CD8-positive, alpha-beta memory T cell (primary cell): ENCODE results near the gene DCLK1. TPM values are rescaled to one million over a fixed set of nuclear protein-coding genes. Genes with fewer than 3 reads are reported as not detected.

Source experiments
- CTCF ChIA-PET: fragments of 350-600 bp; sonication (Branson Sonifier 250); formaldehyde crosslinking; loops from one replicate; lab custom pipeline; 2021; ENCODE audit warnings: antibody characterized with exemption; lab: Charles Lee
- POLR2A ChIA-PET: fragments of 350-600 bp; sonication (Branson Sonifier 250); formaldehyde crosslinking; loops from one replicate; lab custom pipeline; 2021; ENCODE audit warnings: antibody characterized with exemption; lab: Charles Lee
- DNase-seq, 5 donors: peaks; one replicate each; pipeline versions ENCODE4 v3.0.0 to v3.0.0-alpha.2; 2020 to 2022; ENCODE audit warnings: mixed read lengths in 1 of 5
- H3K27ac ChIP-seq: one replicate; pipeline ENCODE4 v1.7.0; 2013; ENCODE audit warnings: low read depth, mild to moderate bottlenecking, low read length, moderate library complexity
- H3K27me3 ChIP-seq: 2 replicates; pipeline ENCODE4 v1.7.0; 2013; ENCODE audit warnings: low read length, mild to moderate bottlenecking; ENCODE audit not compliant: insufficient read depth, poor library complexity, severe bottlenecking
- H3K36me3 ChIP-seq: 2 replicates; pipeline ENCODE4 v1.7.0; 2013; ENCODE audit warnings: mild to moderate bottlenecking, low read length, moderate library complexity; ENCODE audit not compliant: insufficient read depth
- H3K4me1 ChIP-seq: 2 replicates; pipeline ENCODE4 v1.7.0; 2013; ENCODE audit warnings: mild to moderate bottlenecking, low read length, moderate library complexity; ENCODE audit not compliant: insufficient read depth
- H3K4me3 ChIP-seq: 2 replicates; pipeline ENCODE4 v1.7.0; 2013; ENCODE audit warnings: mild to moderate bottlenecking, low read length
- H3K9me3 ChIP-seq: 2 replicates; pipeline ENCODE4 v1.7.0; 2013; ENCODE audit warnings: mild to moderate bottlenecking, low read length
- H3K27ac Mint-ChIP-seq, 8 donors: one replicate each; pipeline ENCODE4 v1.8.0; 2020 to 2021; ENCODE audit warnings: mixed read lengths in 8 of 8, mild to moderate bottlenecking in 6 of 8, inconsistent platforms in 3 of 8, moderate library complexity in 3 of 8
- H3K27me3 Mint-ChIP-seq, 2 donors: one replicate each; pipeline ENCODE4 v1.8.0; 2020 to 2021; ENCODE audit warnings: mixed read lengths in 2 of 2, mild to moderate bottlenecking in 1 of 2, moderate library complexity in 1 of 2
- H3K36me3 Mint-ChIP-seq, 3 donors: one replicate each; pipeline ENCODE4 v1.8.0; 2020 to 2021; ENCODE audit warnings: mixed read lengths in 3 of 3, inconsistent platforms in 1 of 3, mild to moderate bottlenecking in 1 of 3
- H3K4me1 Mint-ChIP-seq, 3 donors: one replicate each; pipeline ENCODE4 v1.8.0; 2020 to 2021; ENCODE audit warnings: mixed read lengths in 3 of 3, inconsistent platforms in 1 of 3, mild to moderate bottlenecking in 1 of 3
- H3K4me3 Mint-ChIP-seq, 7 donors: one replicate each; pipeline ENCODE4 v1.8.0; 2020 to 2021; ENCODE audit warnings: mixed read lengths in 7 of 7, mild to moderate bottlenecking in 6 of 7, moderate library complexity in 4 of 7, inconsistent platforms in 2 of 7
- H3K9me3 Mint-ChIP-seq, 5 donors: one replicate each; pipeline ENCODE4 v1.8.0; 2020 to 2022; ENCODE audit warnings: mixed read lengths in 5 of 5, mild to moderate bottlenecking in 3 of 5, moderate library complexity in 2 of 5, inconsistent platforms in 1 of 5
- polyA plus RNA-seq: library from polyadenylated mRNA; unstranded; fragments of 300-500 nt; fragmentation: Illumina TruSeq; gene quantifications from one replicate; pipeline ENCODE4 v1.2.3, GENCODE V29; 2021
- total RNA-seq, 2 experiments: library from RNA; stranded (reverse); gene quantifications; one replicate each; pipeline ENCODE4 v1.2.3, GENCODE V29; 2021

The DCLK1 gene
- total and polyA plus RNA-seq, 3 experiments from 2014 or later: not detected

- DNase-seq: no peak
- Mint-ChIP-seq H3K27me3 (no peaks in the 10 kb centered on the region), H3K4me3 (no peak overlapping the region), H3K4me1 (no peaks in the 10 kb centered on the region), H3K9me3 (peaks cover 0 to 18% (median 5%) of the 10 kb centered on the region in 5 donors), H3K36me3 (no peaks in the 10 kb centered on the region), H3K27ac (no peak overlapping the region)
- Histone ChIP-seq H3K27me3 (no peaks in the 10 kb centered on the region), H3K27ac (no peak overlapping the region), H3K36me3 (no peaks in the 10 kb centered on the region), H3K9me3 (no peaks in the 10 kb centered on the region), H3K4me3 (no peak overlapping the region), H3K4me1 (no peaks in the 10 kb centered on the region)
- CTCF ChIA-PET: no interaction called here
- POLR2A ChIA-PET: no interaction called here
Observed at GRCh38 chr13:35741657-35742056, 389.5 kb downstream of the DCLK1 start.

- Histone ChIP-seq H3K4me3 (no peak overlapping the region), H3K36me3 (no peaks in the 10 kb centered on the region), H3K27me3 (no peaks in the 10 kb centered on the region), H3K27ac (no peak overlapping the region), H3K9me3 (no peaks in the 10 kb centered on the region), H3K4me1 (no peaks in the 10 kb centered on the region)
- CTCF ChIA-PET: no interaction called here
- POLR2A ChIA-PET: no interaction called here
- Mint-ChIP-seq H3K27ac (no peak overlapping the region), H3K9me3 (peaks cover 0 to 15% (median 8%) of the 10 kb centered on the region in 5 donors), H3K27me3 (no peaks in the 10 kb centered on the region), H3K4me3 (no peak overlapping the region), H3K36me3 (no peaks in the 10 kb centered on the region), H3K4me1 (no peaks in the 10 kb centered on the region)
- DNase-seq: no peak
Observed at GRCh38 chr13:35736876-35737275, 394.3 kb downstream of the DCLK1 start.

GRCh38 chr13:35733827-35734226, 397.4 kb downstream of the DCLK1 start:
- Histone ChIP-seq H3K4me3 (no peak overlapping the region), H3K27me3 (no peaks in the 10 kb centered on the region), H3K9me3 (no peaks in the 10 kb centered on the region), H3K27ac (no peak overlapping the region), H3K36me3 (no peaks in the 10 kb centered on the region), H3K4me1 (no peaks in the 10 kb centered on the region)
- no peak overlapping the region for H3K4me3 Mint-ChIP-seq
- H3K4me1 Mint-ChIP-seq: no peaks in the 10 kb centered on the region
- H3K27me3 Mint-ChIP-seq: no peaks in the 10 kb centered on the region
- CTCF ChIA-PET: no interaction called here
- H3K9me3 Mint-ChIP-seq: peaks cover 0 to 5% (median 3%) of the 10 kb centered on the region in 5 donors
- no peak overlapping the region for H3K27ac Mint-ChIP-seq
- POLR2A ChIA-PET: no interaction called here
- H3K36me3 Mint-ChIP-seq: no peaks in the 10 kb centered on the region
- no peak for DNase-seq

- POLR2A ChIA-PET: no interaction called here
- H3K4me3 ChIP-seq: no peak overlapping the region
- no peak for DNase-seq
Observed at GRCh38 chr13:35732565-35732964, 398.6 kb downstream of the DCLK1 start.

GRCh38 chr13:35731471-35731870, 399.7 kb downstream of the DCLK1 start:
- no peaks in the 10 kb centered on the region for H3K36me3 Mint-ChIP-seq
- no peak overlapping the region for H3K4me3 ChIP-seq
- H3K4me3 Mint-ChIP-seq: no peak overlapping the region
- no peaks in the 10 kb centered on the region for H3K4me1 ChIP-seq
- POLR2A ChIA-PET: no interaction called here
- H3K27me3 Mint-ChIP-seq: no peaks in the 10 kb centered on the region
- H3K27ac ChIP-seq: no peak overlapping the region
- H3K27ac Mint-ChIP-seq: no peak overlapping the region
- H3K4me1 Mint-ChIP-seq: no peaks in the 10 kb centered on the region
- H3K36me3 ChIP-seq: no peaks in the 10 kb centered on the region
- H3K9me3 Mint-ChIP-seq: peaks cover 0 to 5% (median 3%) of the 10 kb centered on the region in 5 donors
- H3K9me3 ChIP-seq: no peaks in the 10 kb centered on the region
- CTCF ChIA-PET: no interaction called here
- DNase-seq: no peak
- H3K27me3 ChIP-seq: no peaks in the 10 kb centered on the region

More at GRCh38 chr13:35732565-35732964, 398.6 kb downstream of the DCLK1 start:
- Histone ChIP-seq H3K9me3 (no peaks in the 10 kb centered on the region), H3K27ac (no peak overlapping the region), H3K4me1 (no peaks in the 10 kb centered on the region), H3K27me3 (no peaks in the 10 kb centered on the region), H3K36me3 (no peaks in the 10 kb centered on the region)
- Mint-ChIP-seq H3K27ac (no peak overlapping the region), H3K9me3 (peaks cover 0 to 5% (median 3%) of the 10 kb centered on the region in 5 donors), H3K4me3 (no peak overlapping the region), H3K36me3 (no peaks in the 10 kb centered on the region), H3K4me1 (no peaks in the 10 kb centered on the region), H3K27me3 (no peaks in the 10 kb centered on the region)
- CTCF ChIA-PET: no interaction called here

GRCh38 chr13:35729926-35730627, 401.1 kb downstream of the DCLK1 start:
- Histone ChIP-seq H3K9me3 (no peaks in the 10 kb centered on the region), H3K4me1 (no peaks in the 10 kb centered on the region), H3K36me3 (no peaks in the 10 kb centered on the region), H3K27ac (no peak overlapping the region), H3K27me3 (no peaks in the 10 kb centered on the region), H3K4me3 (no peak overlapping the region)
- Mint-ChIP-seq H3K4me3 (no peak overlapping the region), H3K4me1 (no peaks in the 10 kb centered on the region), H3K27me3 (peaks cover 0 to 2% of the 10 kb centered on the region in 2 donors), H3K27ac (no peak overlapping the region), H3K36me3 (no peaks in the 10 kb centered on the region), H3K9me3 (peaks cover 0 to 5% (median 2%) of the 10 kb centered on the region in 5 donors)
- POLR2A ChIA-PET: no interaction called here
- CTCF ChIA-PET: no interaction called here
- DNase-seq: no peak

GRCh38 chr13:35727881-35728280, 403.3 kb downstream of the DCLK1 start:
- Histone ChIP-seq H3K4me3 (no peak overlapping the region), H3K27me3 (no peaks in the 10 kb centered on the region), H3K9me3 (no peaks in the 10 kb centered on the region), H3K27ac (no peak overlapping the region), H3K36me3 (no peaks in the 10 kb centered on the region), H3K4me1 (no peaks in the 10 kb centered on the region)
- Mint-ChIP-seq H3K9me3 (peaks cover 0 to 2% (median 0%) of the 10 kb centered on the region in 5 donors), H3K36me3 (no peaks in the 10 kb centered on the region), H3K27ac (no peak overlapping the region), H3K4me3 (no peak overlapping the region), H3K4me1 (no peaks in the 10 kb centered on the region), H3K27me3 (peaks cover 0 to 2% of the 10 kb centered on the region in 2 donors)
- POLR2A ChIA-PET: no interaction called here
- CTCF ChIA-PET: no interaction called here
- DNase-seq: no peak

- no peaks in the 10 kb centered on the region for H3K9me3 ChIP-seq
- H3K36me3 ChIP-seq: no peaks in the 10 kb centered on the region
- no peaks in the 10 kb centered on the region for H3K36me3 Mint-ChIP-seq
- peaks cover 0 to 2% of the 10 kb centered on the region in 2 donors for H3K27me3 Mint-ChIP-seq
- no peak overlapping the region for H3K27ac ChIP-seq
- no peaks in the 10 kb centered on the region for H3K27me3 ChIP-seq
- H3K4me1 Mint-ChIP-seq: no peaks in the 10 kb centered on the region
- ChIA-PET POLR2A (no interaction called here), CTCF (no interaction called here)
- DNase-seq: no peak
- no peaks in the 10 kb centered on the region for H3K4me1 ChIP-seq
- no peak overlapping the region for H3K4me3 Mint-ChIP-seq
- H3K27ac Mint-ChIP-seq: no peak overlapping the region
- H3K4me3 ChIP-seq: no peak overlapping the region
- peaks cover 0 to 4% (median 0%) of the 10 kb centered on the region in 5 donors for H3K9me3 Mint-ChIP-seq
Observed at GRCh38 chr13:35724446-35724845, 406.7 kb downstream of the DCLK1 start.
